COLO829 (cell line): ENCODE results near the gene PITX1.

ENCODE experiments used
- DNase-seq: peaks from one replicate; pipeline ENCODE4 v3.0.0; 2012; ENCODE audit warnings: low spot score

Gene PITX1

DNA sequence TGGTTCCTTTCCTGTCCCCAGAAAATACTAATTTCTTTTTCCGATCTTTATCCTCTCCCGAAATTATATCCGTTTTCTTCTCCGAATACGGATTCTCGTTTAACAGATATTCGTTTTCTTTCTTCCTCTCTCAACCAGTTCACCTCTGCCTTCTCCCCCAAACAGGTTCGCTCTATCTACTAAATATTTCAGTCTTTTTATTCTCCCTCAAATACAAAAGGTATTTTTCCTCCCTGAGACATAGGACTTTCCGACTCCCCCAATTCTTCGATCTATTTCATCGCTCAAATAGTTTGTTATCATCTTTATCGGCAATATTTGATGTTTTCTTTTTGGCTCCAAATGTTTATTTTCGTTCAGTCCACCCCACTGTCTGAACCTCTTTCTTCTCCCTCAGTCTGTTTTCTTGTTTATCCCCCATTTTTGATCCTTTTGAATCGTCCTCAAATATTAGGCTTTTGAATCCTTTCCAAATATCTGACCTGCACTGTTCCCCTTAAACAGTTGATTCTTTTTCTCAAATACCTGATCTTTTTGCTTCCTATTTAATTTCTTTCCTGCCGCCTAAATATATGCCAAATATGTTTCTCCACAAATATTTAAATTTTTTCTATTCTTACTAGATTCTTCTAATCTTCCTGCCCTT, 4.4 kb downstream of the PITX1 start:
- DNase-seq: no peak

DNA sequence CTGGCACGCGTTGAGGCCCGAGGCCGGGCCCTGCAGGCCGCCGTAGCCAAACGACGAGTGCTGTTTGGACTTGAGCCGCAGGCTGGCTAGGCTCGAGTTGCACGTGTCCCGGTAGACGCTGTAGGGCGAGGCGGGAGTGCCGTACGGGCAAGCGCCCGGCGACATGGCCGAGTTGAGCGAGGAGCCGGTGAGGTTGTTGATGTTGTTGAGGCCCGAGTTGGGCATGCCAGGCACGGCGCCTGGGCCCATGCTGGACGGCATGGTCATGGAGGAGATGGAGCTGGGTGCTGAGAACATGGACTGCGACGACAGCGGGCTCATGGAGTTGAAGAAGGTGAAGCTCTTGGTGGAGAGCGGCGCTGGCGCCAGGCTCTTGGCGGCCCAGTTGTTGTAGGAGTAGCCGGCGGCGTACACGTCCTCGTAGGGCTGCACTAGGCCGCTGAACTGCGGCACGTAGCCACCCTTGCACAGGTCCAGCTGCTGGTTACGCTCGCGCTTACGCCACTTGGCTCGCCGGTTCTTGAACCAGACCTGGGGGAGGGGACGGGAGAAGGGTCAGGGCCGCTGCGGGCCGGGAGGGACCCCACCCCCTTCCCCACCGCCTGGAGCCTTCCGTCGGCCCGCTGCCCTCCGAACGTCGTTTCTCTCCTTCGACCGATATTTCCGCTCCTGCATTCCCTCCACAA, 5.1 kb downstream of the PITX1 start:
- no peak for DNase-seq

DNA sequence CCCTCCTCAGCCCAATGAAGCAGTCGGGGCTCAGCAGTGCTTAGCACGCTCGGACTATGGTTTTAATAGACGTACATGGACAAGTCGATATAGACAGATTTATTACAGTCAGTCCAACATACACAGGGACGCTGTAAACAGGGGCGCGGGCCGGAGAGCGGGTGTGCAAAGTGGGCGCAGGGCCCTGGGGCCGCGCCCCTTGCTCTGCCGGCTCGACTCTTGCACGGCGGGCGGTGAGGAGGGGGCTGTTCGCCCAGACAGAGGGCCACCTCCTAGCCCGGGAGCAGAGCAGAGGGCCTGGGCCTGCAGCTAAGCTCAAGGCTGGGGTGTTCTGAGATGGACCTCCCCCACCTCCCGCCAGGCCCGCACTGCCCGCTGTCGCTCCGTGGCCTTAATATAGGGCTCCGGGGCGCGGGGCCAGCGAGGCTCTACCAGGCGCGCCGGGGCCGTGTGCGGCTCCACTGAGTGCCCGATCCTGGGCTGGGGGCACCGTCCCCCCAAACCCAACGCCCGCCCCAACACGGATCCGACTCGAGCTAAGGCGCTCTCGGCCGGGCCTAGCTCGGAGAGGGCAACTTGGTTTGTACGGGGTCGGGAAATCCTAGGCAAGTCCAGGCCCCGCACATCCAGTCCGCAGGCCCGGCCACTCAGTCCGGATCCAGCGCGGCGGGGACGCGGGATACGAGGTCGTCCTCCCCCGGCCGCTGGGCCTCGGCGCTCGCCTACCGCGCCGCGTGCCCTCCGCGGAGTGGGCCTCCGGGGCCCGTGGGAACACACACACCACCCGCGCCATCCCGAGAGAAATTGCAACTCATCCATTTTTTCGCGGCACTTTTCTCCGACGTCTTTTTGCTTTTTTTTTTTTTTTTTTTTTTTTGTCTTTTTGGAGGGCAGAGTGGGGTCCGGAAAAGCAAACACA, 6.1 kb downstream of the PITX1 start:
- DNase-seq: no peak

DNA sequence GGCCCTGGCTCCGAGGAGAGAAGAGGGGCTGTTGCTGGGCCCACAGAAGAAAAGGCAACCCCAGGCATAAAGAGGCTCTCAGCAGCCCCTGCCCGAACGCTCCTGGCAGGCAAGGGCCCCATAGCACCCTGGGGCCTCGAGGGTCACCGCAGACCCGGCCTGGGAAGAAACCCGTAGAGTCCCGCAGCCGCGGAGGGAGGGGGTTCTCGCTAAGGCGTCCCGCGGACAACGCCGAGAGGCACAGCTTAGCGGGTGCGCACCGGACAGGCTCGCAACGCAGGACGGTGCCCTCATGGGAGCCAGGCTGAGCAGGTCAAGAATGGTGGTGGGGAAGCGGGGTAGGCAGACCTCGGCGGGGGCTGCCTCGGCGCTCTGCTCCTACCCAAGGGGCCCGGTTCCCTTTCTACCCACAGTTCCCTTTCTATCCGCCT, 6.7 kb downstream of the PITX1 start:
- no peak for DNase-seq

DNA sequence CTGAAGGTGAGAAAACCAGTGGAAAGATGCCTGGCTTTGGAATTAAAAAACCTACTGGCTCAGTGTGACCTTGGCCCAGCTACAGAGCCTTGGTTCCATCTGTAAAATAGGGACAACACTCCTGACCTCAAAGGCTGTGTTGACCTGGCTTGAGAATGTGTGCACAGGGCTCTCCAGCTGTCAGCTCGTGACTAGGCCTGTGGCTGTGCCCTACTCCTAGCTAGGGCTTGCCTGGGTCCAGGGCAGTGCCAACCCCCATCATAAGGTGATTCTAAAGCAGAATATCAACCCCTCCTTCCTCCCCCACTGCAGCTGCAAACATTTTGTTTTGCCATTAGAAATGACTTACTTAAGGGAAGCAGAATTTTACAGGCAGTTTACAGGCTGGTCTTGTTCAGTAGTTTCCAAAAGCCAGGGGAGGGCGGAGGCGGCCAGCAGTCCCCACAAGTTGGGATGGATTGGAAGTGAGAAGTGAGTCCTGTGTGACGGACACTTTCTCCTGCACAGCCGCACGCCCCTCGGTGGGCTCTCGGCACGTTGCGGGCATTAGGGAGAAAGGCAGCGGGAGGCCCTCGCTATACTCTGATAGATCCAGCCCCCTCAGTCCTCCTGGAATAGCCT, 7.3 kb downstream of the PITX1 start:
- no peak for DNase-seq

DNA sequence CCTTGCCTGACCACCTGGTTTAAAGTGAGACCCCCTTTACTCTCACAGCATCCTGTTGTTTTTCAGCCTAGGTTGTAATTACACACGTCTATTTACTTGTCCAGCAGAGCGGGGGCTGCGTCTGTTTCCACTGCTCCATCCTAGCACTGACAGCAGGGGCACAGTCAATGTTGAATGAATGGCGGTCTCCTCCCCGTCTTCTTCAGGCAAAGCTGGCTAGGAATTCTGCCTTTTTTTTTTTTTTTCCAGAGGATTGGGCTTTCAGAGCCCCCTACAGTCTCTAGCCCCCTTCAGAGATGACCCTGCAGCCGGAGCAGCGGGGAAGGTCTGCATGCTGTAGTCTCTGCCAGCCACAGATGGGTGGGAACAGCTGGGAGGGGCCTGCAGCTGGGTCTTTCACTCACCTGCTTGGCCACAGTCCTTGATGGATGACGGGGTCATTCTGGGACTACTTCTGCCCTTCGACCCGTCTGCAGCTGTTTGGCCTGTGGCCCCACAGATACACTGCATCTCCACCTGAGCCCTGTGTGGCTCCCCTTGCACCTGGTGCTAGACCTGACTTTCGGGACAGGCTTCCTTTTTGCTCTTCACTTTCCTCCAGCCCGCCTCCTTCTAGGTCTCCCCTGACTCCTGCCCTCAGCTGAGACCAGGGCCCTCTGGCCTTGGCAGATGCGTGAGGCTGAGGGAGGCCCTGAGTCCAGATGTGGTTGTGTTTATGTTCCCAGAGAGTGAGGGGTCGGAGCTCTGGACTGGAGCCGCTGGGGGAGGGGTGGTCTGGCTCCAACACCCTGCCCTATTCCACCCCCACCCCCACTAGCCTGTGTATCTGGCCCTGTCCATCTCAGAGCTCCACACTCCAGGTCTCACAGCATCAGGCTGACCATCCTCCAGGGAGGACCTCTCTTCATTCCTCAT, 8.0 kb downstream of the PITX1 start:
- no peak for DNase-seq

GRCh38 chr5:135024956-135025729, 8.9 kb downstream of the PITX1 start:
- DNase-seq: no peak

DNA sequence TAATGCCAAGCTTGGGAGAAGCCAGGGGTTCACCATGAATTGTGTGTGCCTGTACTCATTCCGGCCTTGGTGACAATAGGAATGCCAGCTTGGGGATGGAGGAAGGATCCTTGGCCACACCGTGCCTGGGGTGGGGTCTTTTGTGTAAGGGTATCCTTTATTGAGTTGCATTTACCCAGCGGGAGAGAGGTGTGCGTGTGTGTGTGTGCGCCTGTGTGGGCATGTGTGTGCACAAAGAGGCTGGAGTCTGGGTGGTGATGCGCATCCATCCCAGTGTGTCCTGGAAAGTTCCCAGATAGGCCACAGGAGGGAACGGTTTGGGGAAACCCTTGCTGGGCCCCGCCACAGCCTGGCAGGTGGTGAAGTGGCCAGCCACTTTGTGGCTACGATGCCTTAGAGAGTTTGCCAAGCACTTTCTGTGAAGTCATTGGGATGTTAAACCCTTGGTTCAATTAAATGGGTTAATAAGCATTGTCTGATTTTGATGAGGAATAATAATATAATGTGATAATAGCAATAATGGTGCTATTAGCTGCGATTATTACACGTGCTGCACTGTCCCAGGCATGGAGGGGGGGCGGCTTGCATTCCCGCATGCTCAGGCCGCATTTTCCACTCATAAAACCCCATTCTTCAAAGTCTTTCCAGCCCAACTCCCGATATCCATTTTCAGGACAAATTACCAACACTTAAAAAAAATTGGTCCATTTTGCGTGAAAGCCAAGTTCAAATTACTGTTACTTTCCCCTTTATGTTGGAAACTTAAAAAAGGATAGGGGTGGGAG, 13.7 kb downstream of the PITX1 start:
- DNase-seq: no peak

- DNase-seq: no peak
These were observed 14.7 kb downstream of the PITX1 start for GRCh38 chr5:135019314-135019713.

DNA sequence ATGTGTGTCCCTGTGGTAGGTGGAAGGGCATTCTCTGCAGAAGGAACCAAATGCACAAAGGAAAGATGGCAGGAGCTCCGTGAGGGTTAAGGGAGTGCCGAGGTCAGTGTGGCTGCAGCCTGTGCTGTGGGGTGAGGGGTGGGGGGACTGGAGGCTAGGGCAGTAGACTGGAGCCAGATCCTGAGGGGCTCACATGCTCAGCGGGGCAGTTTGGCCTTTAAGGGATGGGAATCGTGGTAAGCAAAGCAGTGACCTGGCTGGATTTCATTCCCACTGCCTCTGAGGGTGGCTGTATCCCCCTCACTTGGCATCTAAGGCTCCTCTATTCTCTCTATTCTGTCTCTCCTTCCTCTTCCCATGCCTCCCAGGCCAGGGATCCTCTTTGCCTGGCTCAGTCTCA, 15.6 kb downstream of the PITX1 start:
- DNase-seq: no peak

GRCh38 chr5:135016861-135017290, 17.2 kb downstream of the PITX1 start:
- no peak for DNase-seq

- DNase-seq: no peak
These were observed 18.1 kb downstream of the PITX1 start for GRCh38 chr5:135015942-135016341.

DNA sequence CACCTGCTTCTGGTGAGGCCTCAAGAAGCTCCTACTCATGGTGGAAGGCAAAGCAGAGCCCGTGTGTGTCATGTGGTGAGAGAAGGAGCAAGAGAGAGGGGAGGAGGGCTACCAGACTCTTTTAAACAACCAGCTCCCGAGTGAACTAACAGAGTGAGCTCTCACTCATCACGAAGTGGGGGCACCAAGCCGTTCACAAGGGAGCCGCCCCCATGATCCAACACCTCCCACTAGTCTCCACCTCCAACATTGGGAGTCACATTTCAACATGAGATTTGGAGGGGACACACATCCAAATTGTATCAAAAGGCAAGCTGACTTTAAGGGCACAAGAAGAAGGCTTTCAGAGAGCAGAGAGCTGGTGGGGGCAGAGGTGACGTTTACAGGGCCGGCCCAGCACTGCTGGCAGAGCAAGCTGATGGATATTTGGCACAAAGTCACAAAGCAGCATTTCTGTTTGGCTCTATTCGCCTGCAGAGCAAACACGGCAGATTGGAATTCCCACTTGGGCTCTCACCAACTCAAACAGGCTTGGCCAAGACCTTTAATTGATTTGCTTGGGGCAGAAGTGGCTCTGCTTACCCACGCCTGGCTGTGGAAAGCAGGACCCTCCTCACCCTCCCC, 20.0 kb downstream of the PITX1 start:
- no peak for DNase-seq

GRCh38 chr5:135013445-135013844, 20.6 kb downstream of the PITX1 start:
- no peak for DNase-seq

- DNase-seq: no peak
These were observed 21.1 kb downstream of the PITX1 start for GRCh38 chr5:135012951-135013391.

DNA sequence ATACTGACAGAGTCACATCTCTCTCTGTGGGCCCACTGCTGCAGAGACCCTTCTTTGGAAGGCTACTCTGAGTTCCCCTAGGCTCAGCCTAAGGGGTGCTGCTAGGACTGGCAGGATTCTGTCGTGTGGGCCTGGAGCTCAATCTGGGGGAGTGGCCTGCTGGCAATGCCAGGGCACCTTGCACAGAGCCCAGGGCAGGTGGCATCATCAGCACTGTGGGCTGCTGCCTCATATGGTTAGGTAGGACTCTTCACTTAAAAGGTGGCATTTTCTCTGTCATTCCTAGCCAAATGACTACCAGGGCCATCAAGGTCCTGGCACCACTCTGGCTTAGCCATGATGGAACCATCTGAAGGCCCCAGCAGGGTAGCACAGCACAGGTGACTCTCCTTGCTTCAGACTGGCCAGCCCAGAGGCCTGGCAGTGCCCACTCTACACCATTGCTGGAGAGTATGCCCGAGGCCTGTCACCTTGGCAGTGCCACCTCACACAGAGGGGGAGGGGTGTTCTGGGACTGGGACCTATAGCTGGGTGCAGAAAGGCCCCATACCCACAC, 21.9 kb downstream of the PITX1 start:
- no peak for DNase-seq

DNA sequence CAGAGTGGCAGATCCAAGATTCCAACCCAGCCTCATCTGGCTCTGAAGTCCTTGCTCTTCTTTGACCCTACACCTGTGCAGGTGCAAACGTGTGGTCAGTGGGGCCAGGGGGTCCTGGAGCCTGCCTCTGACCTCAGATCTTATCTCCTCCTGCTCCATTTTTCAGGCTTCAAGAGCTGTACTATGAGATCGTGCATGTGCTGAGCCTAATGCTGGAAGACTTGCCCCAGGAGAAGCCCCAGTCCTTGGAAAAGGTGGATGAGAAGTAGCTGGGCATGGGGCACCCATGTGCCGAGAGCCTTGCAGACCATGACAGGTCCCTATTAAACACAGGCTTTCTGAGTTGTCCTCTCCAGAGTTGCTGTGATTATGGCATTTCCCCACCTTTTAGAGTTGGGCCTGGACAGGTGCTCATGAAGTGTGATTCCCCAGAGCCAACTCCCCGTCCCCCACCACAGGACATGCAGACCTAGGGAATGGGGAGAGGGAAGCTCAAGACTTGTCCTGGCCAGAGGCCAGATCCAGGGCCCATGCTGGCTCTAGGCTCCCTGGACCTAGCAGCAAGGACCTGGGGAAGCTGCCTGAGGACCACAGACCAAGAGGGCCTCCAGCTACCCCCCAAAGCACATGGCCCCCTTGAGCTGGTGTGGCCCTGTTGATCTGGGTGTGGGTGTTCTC, 22.5 kb downstream of the PITX1 start:
- no peak for DNase-seq
